Epithelial cell of proximal tubule (primary cell): ENCODE data around the gene FOXF1. TPM values are rescaled to one million over a fixed set of nuclear protein-coding genes. Genes with fewer than 3 reads are reported as not detected.

Experiments
- DNase-seq: peaks from one replicate; pipeline ENCODE4 v3.0.0-alpha.2; 2011; ENCODE audit warnings: low read depth
- H3K4me3 ChIP-seq: 2 replicates; pipeline ENCODE4 v1.5.1; 2011; ENCODE audit warnings: low read depth, mild to moderate bottlenecking, low read length
- total RNA-seq: library from RNA; depleted of rRNA; stranded (reverse); fragments of >200 nt; gene quantifications from 2 replicates; pipeline ENCODE4 v1.2.3, GENCODE V29; 2015
- TF ChIP-seq, protein P1 (sequence below): conservative IDR thresholded peaks from 2 replicates; pipeline ENCODE4 v1.5.1; 2012; ENCODE audit warnings: low read depth, mild to moderate bottlenecking, low read length

FOXF1 gene
- 0.12 TPM in 1 of 2 replicates, not detected in the other for total RNA-seq

DNA sequence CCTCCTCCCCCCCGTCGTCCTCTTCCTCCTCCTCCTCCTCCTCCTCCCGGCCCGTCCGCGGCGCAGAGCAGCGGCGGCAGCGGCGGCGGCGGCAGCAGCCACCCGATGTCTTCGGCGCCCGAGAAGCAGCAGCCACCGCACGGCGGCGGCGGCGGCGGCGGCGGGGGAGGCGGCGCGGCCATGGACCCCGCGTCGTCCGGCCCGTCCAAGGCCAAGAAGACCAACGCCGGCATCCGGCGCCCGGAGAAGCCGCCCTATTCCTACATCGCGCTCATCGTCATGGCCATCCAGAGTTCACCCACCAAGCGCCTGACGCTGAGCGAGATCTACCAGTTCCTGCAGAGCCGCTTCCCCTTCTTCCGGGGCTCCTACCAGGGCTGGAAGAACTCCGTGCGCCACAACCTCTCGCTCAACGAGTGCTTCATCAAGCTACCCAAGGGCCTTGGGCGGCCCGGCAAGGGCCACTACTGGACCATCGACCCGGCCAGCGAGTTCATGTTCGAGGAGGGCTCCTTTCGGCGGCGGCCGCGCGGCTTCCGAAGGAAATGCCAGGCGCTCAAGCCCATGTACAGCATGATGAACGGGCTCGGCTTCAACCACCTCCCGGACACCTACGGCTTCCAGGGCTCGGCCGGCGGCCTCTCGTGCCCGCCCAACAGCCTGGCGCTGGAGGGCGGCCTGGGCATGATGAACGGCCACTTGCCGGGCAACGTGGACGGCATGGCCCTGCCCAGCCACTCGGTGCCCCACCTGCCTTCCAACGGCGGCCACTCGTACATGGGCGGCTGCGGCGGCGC, at the start of gene FOXF1:
TSS of gene FOXF1 (plus strand) at position 63 of the 797 bp plus-strand sequence. CDS start at position 106, 43 bp downstream.
- TF ChIP-seq, protein P1, sequence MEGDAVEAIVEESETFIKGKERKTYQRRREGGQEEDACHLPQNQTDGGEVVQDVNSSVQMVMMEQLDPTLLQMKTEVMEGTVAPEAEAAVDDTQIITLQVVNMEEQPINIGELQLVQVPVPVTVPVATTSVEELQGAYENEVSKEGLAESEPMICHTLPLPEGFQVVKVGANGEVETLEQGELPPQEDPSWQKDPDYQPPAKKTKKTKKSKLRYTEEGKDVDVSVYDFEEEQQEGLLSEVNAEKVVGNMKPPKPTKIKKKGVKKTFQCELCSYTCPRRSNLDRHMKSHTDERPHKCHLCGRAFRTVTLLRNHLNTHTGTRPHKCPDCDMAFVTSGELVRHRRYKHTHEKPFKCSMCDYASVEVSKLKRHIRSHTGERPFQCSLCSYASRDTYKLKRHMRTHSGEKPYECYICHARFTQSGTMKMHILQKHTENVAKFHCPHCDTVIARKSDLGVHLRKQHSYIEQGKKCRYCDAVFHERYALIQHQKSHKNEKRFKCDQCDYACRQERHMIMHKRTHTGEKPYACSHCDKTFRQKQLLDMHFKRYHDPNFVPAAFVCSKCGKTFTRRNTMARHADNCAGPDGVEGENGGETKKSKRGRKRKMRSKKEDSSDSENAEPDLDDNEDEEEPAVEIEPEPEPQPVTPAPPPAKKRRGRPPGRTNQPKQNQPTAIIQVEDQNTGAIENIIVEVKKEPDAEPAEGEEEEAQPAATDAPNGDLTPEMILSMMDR, result no peak
- H3K4me3 ChIP-seq, result peak within 1 kb of the TSS; percentile 41
- no peak for DNase-seq

DNA sequence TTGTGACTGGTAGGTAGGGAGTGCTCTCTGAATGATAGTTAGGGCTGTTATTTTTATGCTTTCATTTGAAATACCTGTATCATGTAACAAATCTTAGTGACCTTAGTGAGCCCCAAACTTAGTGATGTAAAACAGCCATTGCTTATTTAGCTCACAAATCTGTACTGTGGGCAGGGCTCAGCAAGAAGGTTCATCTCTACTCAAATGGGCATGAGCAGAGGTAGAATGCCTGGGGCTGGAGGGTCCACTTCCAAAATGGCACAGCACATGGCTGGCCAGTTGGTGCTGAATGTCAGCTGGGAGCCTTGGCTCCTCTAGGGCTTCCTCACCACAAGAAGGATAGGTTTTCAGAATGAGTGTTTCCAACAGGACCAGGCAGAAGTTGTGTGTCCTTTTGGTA, 49.3 kb upstream of the FOXF1 start:
- no peak overlapping the region for H3K4me3 ChIP-seq
- no peak for DNase-seq
- TF ChIP-seq, protein P1, result no peak

DNA sequence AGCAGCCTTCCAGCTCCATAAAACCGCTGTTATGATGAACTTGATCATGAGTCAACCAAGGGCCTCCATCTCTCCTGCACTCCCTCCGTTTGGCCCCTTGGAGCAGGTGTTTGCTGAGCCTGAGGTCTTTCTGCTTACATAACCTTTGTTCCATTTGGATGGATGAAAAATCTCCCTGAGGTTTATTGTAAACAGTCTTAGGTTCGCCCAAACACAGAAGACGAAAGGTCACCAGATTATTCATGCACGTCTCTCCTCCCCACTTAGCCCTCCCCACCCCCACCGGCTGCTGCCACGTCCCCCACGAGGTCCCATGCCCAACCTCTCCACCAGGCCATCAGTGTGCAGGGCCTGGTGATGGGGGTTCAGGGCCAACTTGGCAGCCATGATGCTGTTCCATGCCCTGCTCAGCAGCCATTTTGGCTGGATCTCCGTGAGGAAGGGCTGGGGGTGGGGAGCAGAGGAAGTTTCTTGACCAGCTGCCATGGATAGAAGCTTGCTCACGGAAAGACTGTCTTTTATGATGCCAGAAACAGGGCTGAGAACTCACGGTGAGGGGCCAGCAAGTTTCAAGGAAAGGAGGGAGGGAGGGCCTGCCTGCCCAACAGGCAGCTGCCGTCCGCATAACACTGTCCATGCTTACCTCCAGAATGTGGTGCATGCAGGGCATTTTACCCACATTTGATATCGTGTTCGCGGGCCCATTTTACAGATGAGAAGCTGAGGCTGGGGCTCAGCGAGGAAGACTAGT, 47.8 kb upstream of the FOXF1 start:
- no peak overlapping the region for H3K4me3 ChIP-seq
- TF ChIP-seq, protein P1, result no peak
- DNase-seq, result no peak

DNA sequence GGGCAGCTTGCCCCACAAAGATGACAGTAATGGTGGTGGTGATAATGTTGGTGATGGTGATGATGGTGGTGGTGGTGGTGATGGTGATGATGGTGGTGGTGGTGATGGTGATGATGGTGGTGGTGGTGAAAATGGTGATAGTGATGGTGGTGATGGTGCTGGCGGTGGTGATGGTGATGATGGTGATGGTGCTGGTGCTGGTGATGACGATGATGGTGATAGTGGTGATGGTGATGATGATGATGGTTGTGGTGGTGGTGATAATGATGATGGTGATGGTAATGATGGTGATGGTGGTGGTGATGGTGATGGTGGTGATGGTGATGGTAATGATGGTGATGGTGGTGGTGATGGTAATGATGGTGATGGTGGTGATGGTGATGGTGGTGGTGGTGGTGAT, 46.3 kb upstream of the FOXF1 start:
- DNase-seq, result no peak
- TF ChIP-seq, protein P1, result no peak
- no peak overlapping the region for H3K4me3 ChIP-seq

DNA sequence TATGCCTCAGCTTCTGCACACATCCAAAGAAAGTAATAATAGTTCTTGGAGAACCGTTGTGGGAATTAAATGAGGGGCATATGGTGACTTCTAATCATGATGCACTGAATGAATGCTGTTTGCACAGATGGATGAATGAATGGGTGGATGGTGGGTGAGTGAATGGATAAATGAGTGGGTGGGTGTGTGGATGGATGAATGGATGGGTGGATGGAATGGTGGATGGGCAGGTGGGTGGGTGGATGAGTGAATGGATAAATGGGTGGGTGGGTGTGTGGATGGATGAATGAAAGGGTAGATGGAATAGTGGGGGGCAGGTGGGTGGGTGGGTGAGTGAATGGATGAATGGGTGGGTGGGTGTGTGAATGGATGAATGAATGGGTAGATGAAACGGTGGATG, 44.9 kb upstream of the FOXF1 start:
- DNase-seq, result no peak
- no peak overlapping the region for H3K4me3 ChIP-seq
- TF ChIP-seq, protein P1, result no peak

DNA sequence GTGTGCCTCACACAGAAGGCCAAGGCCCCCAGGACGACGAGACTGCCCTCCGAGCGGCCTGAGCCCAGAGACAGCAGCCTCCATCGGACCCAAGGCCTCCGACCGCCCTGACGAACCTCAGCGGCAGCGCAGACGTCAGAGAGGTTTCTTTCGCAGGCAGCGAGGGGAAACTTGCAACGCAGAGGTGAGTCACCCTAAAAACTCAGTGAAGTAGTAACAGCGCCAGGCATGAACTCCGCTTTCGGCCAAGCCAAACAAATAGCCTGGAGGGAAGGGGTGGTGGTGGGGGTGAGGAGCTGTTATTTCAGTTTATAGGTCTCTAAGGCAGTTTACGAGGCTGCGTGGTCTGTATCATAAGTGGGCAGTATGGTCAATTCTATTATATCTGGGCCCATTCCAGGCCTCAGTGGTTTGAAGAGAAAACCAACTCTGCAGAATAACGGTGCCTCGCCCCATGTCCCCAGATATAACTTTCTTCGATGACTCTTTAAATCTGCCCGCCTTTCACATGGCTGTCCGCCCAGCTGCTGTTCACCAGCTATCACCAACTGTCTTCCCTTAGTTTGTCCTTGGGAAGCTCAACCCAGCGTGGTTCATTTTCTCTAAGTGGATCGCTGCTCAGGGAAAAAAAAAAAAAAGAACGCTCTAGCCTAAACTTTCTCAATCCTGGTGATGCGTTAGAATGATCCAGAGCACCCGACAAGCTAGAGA, 43.5 kb upstream of the FOXF1 start:
- no peak for DNase-seq
- no peak overlapping the region for H3K4me3 ChIP-seq
- TF ChIP-seq, protein P1, result no peak
